Measurements from ENCODE around the gene COX4I2. TPM values are rescaled to one million over a fixed set of nuclear protein-coding genes. Genes with fewer than 3 reads are reported as not detected.
"Not testable (repeated sequence)": the region's sequence is repeated elsewhere in the genome, so short reads cannot be mapped to it uniquely, and the experiment has no call there.

COX4I2 gene
- total and polyA plus RNA-seq, 3 experiments from 2014 or later, result not detected

- H3K27me3 ChIP-seq (ENCODE audit: insufficient read depth, low read length, poor library complexity, severe bottlenecking), result no peaks in the 10 kb centered on the region
- Mint-ChIP-seq H3K36me3 (peaks cover 0 to 29% (median 2%) of the 10 kb centered on the region in 3 donors), H3K4me3 (peak overlapping the region in 2 of 7 donors; percentile 1 to 13), H3K4me1 (peaks cover 55 to 64% (median 61%) of the 10 kb centered on the region in 3 donors), H3K27ac (peak overlapping the region; percentile 61 to 97 (median 80)), H3K27me3 (no peaks in the 10 kb centered on the region), H3K9me3 (no peaks in the 10 kb centered on the region)
- peak overlapping the region; percentile 69 for H3K27ac ChIP-seq (ENCODE audit: low read depth, low read length)
- POLR2A ChIA-PET, result interaction anchor here (2.4 kb wide), 1 partner anchor 59 kb away, joined by 15 read pairs; the partner anchor contains the start of gene BCL2L1
- DNase-seq, result no peak
- CTCF ChIA-PET, result interaction anchor here (0.7 to 3.1 kb wide), 4 partner anchors 12 to 101 kb away, joined by 3 to 68 read pairs (median 5); partner anchors contain the start of gene BCL2L1
- peaks cover 46% of the 10 kb centered on the region for H3K4me1 ChIP-seq (ENCODE audit: insufficient read depth, low read length)
- peaks cover 8% of the 10 kb centered on the region for H3K36me3 ChIP-seq (ENCODE audit: insufficient read depth, low read length)
- no peak overlapping the region for H3K4me3 ChIP-seq (ENCODE audit: low read length)
- no peaks in the 10 kb centered on the region for H3K9me3 ChIP-seq (ENCODE audit: low read length)
These were observed 26.4 kb downstream of the COX4I2 start for GRCh38 chr20:31663838-31664695.

GRCh38 chr20:31664696-31665354 lies 27.1 kb downstream of the COX4I2 start:
- H3K4me1 ChIP-seq (ENCODE audit: insufficient read depth, low read length), result peaks cover 49% of the 10 kb centered on the region
- Mint-ChIP-seq H3K36me3 (peaks cover 0 to 32% (median 2%) of the 10 kb centered on the region in 3 donors), H3K9me3 (no peaks in the 10 kb centered on the region), H3K4me1 (peaks cover 62 to 72% (median 69%) of the 10 kb centered on the region in 3 donors), H3K4me3 (peak overlapping the region in 1 of 7 donors; percentile 74), H3K27me3 (no peaks in the 10 kb centered on the region), H3K27ac (peak overlapping the region; percentile 17 to 97 (median 88))
- POLR2A ChIA-PET, result interaction anchor here (0.6 to 2.4 kb wide), 2 partner anchors 58 to 92 kb away, joined by 5 to 15 read pairs; partner anchors contain the start of gene BCL2L1
- CTCF ChIA-PET, result interaction anchor here (1.2 to 3.1 kb wide), 3 partner anchors 56 to 102 kb away, joined by 3 to 68 read pairs (median 6); partner anchors contain the start of gene BCL2L1
- DNase-seq, result no peak
- H3K27me3 ChIP-seq (ENCODE audit: insufficient read depth, low read length, poor library complexity, severe bottlenecking), result no peaks in the 10 kb centered on the region
- H3K9me3 ChIP-seq (ENCODE audit: low read length), result no peaks in the 10 kb centered on the region
- peaks cover 8% of the 10 kb centered on the region for H3K36me3 ChIP-seq (ENCODE audit: insufficient read depth, low read length)
- H3K4me3 ChIP-seq (ENCODE audit: low read length), result no peak overlapping the region
- H3K27ac ChIP-seq (ENCODE audit: low read depth, low read length), result peak overlapping the region; percentile 69

GRCh38 chr20:31665753-31666152 lies 28.0 kb downstream of the COX4I2 start:
- Histone ChIP-seq H3K9me3 (ENCODE audit: low read length) (no peaks in the 10 kb centered on the region), H3K4me1 (ENCODE audit: insufficient read depth, low read length) (peaks cover 53% of the 10 kb centered on the region), H3K4me3 (ENCODE audit: low read length) (no peak overlapping the region), H3K27ac (ENCODE audit: low read depth, low read length) (peak overlapping the region; percentile 69), H3K36me3 (ENCODE audit: insufficient read depth, low read length) (peaks cover 8% of the 10 kb centered on the region), H3K27me3 (ENCODE audit: insufficient read depth, low read length, poor library complexity, severe bottlenecking) (no peaks in the 10 kb centered on the region)
- ChIA-PET POLR2A (interaction anchor here (2.4 kb wide), 1 partner anchor 57 kb away, joined by 15 read pairs; the partner anchor contains the start of gene BCL2L1), CTCF (interaction anchor here (1.2 to 3.1 kb wide), 3 partner anchors 55 to 103 kb away, joined by 3 to 68 read pairs (median 6); partner anchors contain the start of gene BCL2L1)
- Mint-ChIP-seq H3K4me3 (no peak overlapping the region), H3K4me1 (peaks cover 67 to 72% (median 72%) of the 10 kb centered on the region in 3 donors), H3K9me3 (no peaks in the 10 kb centered on the region), H3K27me3 (no peaks in the 10 kb centered on the region), H3K36me3 (peaks cover 0 to 32% (median 2%) of the 10 kb centered on the region in 3 donors), H3K27ac (peak overlapping the region; percentile 75 to 99 (median 88))
- no peak for DNase-seq

DNA sequence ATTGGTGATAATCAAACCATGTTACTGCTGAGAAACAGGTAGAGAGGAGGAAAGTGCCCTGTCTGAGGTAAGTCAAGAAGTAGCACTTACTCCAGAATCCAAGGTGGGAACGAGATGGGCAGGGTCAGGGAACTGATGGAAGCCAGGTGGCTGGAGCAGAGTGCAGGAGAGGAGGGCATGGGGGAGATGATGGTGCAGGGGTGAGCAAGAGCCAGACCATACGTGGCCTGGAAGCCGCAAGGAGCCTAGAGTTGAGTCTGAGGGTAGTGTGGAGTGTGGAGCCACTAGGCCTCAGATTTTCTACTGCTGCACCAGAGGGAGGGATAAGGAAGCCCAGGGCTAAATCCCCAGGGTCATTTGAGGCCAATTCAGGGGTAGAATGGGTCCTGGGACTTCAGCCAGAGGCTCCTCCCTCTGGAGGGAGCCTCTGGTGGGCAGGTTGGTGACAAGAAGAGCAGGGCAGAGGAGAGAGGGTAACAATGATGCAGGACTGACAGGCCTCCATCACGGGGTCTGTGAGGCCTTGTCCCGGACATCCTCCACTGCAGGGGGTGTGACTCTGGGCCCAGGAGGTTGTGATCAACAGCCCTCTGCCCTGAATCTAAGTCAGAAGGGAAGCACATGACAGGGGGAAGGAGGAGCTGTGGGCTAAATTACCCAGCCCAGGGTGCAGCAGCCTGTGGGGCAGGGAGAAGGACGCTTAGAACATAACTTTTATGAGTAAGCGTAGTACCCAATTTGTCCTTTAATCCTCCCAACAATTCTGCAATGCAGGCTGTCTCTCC lies 28.7 kb downstream of the COX4I2 start:
- Histone ChIP-seq H3K36me3 (ENCODE audit: insufficient read depth, low read length) (peaks cover 8% of the 10 kb centered on the region), H3K4me3 (ENCODE audit: low read length) (no peak overlapping the region), H3K27ac (ENCODE audit: low read depth, low read length) (peak overlapping the region; percentile 69), H3K4me1 (ENCODE audit: insufficient read depth, low read length) (peaks cover 57% of the 10 kb centered on the region), H3K27me3 (ENCODE audit: insufficient read depth, low read length, poor library complexity, severe bottlenecking) (no peaks in the 10 kb centered on the region), H3K9me3 (ENCODE audit: low read length) (no peaks in the 10 kb centered on the region)
- Mint-ChIP-seq H3K4me1 (peaks cover 68 to 73% (median 69%) of the 10 kb centered on the region in 3 donors), H3K9me3 (no peaks in the 10 kb centered on the region), H3K4me3 (peak overlapping the region in 5 of 7 donors; percentile 45 to 79 (median 72)), H3K36me3 (peaks cover 0 to 32% (median 2%) of the 10 kb centered on the region in 3 donors), H3K27me3 (no peaks in the 10 kb centered on the region), H3K27ac (peak overlapping the region; percentile 75 to 99 (median 92))
- peak in 4 of 5 donors; percentile 37 to 63 (median 55) for DNase-seq
- ChIA-PET POLR2A (interaction anchor here (0.6 kb wide), 3 partner anchors 9 to 925 kb away, joined by 3 to 4 read pairs (median 3); no protein-coding TSS in a partner anchor), CTCF (interaction anchor here (3.1 to 12.2 kb wide), 2 partner anchors 56 to 57 kb away, joined by 68 to 138 read pairs; partner anchors contain the start of gene BCL2L1)

DNA sequence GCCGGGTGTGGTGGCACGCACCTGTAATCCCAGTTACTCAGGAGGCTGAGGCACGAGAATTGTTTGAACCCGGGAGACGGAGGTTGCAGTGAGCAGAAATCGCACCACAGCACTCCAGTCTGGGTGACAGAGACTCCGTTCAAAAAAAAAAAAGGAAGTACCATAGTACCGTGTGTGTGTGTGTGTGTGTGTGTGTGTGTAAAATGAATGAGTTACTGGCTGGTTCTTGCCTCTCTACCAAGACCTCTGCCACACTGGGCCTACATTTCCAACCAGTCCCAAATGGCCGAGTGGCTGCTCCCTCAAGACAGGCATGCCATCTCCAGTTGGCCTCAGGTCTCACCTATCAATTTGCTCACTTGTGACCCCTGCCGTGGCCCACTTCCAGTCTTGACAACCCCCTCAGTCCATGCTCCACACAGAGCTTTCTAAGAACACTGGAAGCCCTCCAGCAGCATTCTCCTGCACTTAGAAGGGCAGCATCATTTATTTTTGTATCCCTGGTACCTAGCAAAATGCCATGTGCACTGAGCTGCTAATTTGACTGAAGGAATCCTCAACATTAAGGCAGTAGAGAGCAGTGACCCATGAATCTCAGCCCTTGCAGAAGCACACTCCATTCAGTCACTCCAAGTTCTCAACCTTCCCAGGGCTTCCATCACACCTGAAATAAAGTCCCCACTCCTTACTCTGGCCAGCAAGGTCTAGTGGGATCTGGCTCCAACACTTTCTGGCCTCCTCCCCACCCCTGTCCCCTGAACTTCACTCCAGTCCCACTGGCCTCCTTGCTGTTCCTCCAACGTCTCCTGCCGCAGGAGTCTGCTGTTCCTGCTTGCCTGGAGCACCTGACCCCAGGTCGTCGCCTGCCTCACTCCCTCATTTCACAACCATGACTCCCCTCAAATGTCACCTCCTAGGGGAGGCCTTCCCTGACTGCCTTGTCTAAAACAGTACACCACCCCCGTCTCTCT lies 29.9 kb downstream of the COX4I2 start:
- H3K4me1 Mint-ChIP-seq, result peaks cover 64 to 71% (median 64%) of the 10 kb centered on the region in 3 donors
- H3K4me3 Mint-ChIP-seq, result peak overlapping the region in 5 of 7 donors; percentile 56 to 79 (median 72)
- H3K36me3 Mint-ChIP-seq, result peaks cover 0 to 32% (median 3%) of the 10 kb centered on the region in 3 donors
- Histone ChIP-seq H3K9me3 (ENCODE audit: low read length) (no peaks in the 10 kb centered on the region), H3K27me3 (ENCODE audit: insufficient read depth, low read length, poor library complexity, severe bottlenecking) (no peaks in the 10 kb centered on the region), H3K36me3 (ENCODE audit: insufficient read depth, low read length) (peaks cover 8% of the 10 kb centered on the region), H3K4me3 (ENCODE audit: low read length) (no peak overlapping the region), H3K27ac (ENCODE audit: low read depth, low read length) (peak overlapping the region; percentile 69), H3K4me1 (ENCODE audit: insufficient read depth, low read length) (peaks cover 53% of the 10 kb centered on the region)
- H3K27ac Mint-ChIP-seq, result peak overlapping the region; percentile 75 to 99 (median 92)
- no peak for DNase-seq
- no peaks in the 10 kb centered on the region for H3K27me3 Mint-ChIP-seq
- CTCF ChIA-PET, result interaction anchor here (12.2 kb wide), 1 partner anchor 54 kb away, joined by 138 read pairs; the partner anchor contains the start of gene BCL2L1
- POLR2A ChIA-PET, result interaction anchor here (0.6 kb wide), 2 partner anchors 51 to 923 kb away, joined by 3 to 4 read pairs; no protein-coding TSS in a partner anchor
- H3K9me3 Mint-ChIP-seq, result no peaks in the 10 kb centered on the region

GRCh38 chr20:31668944-31669343 lies 31.2 kb downstream of the COX4I2 start:
- CTCF ChIA-PET, result interaction anchor here (12.2 kb wide), 1 partner anchor 53 kb away, joined by 138 read pairs; the partner anchor contains the start of gene BCL2L1
- peak overlapping the region in 1 of 7 donors; percentile 13 for H3K4me3 Mint-ChIP-seq
- DNase-seq; H3K27me3 ChIP-seq (ENCODE audit: insufficient read depth, low read length, poor library complexity, severe bottlenecking); H3K36me3 ChIP-seq (ENCODE audit: insufficient read depth, low read length); H3K9me3 ChIP-seq (ENCODE audit: low read length); H3K27me3 Mint-ChIP-seq; H3K9me3 Mint-ChIP-seq; POLR2A ChIA-PET; H3K4me3 ChIP-seq (ENCODE audit: low read length); H3K27ac ChIP-seq (ENCODE audit: low read depth, low read length): not testable (repeated sequence)
- H3K4me1 ChIP-seq (ENCODE audit: insufficient read depth, low read length), result peaks cover 57% of the 10 kb centered on the region
- peak overlapping the region; percentile 46 to 99 (median 83) for H3K27ac Mint-ChIP-seq
- H3K4me1 Mint-ChIP-seq, result peaks cover 62 to 77% (median 65%) of the 10 kb centered on the region in 3 donors
- peaks cover 0 to 31% (median 3%) of the 10 kb centered on the region in 3 donors for H3K36me3 Mint-ChIP-seq

Data from CD8-positive, alpha-beta memory T cell (primary cell).